Measurements from ENCODE around the gene PCSK5.

DNA sequence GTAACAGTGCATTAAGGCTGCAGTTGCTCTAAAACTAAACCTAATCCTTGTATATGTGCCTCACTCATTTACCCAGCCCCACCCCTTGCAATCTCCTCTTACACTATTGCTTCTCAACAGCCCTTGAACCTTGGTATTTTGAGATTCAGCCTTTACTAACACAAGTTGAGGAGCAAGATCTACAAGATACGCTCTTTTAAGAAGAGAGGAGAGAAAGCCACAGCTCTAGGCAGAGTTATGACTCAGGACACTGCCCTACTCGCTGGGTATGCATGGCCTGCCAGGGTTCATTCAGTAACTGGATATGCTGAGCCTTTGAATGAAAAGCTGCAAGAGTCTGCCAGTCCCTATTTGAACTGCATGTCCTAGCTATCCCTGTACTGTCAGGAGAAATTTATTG, 219.5 kb downstream of the PCSK5 start:
- TF ChIP-seq POLR2A (IDR thresholded peaks at IDR 0.05; ENCODE audit: low read depth, low read length) (no peak), EZH2 (IDR thresholded peaks at IDR 0.05; ENCODE audit: borderline replicate concordance, low read depth, low read length, severe bottlenecking) (no peak), GATA2 (IDR thresholded peaks at IDR 0.05; ENCODE audit: insufficient read depth, insufficient read length, low read depth, low read length) (no peak), POLR2AphosphoS5 (IDR thresholded peaks at IDR 0.05; ENCODE audit: insufficient read depth, low read depth, low read length) (no peak), MAX (IDR thresholded peaks at IDR 0.05; ENCODE audit: insufficient read depth, insufficient read length) (no peak), JUN (IDR thresholded peaks at IDR 0.05; ENCODE audit: borderline replicate concordance, insufficient read depth, insufficient read length, low read depth) (no peak), MYC (IDR thresholded peaks at IDR 0.05; ENCODE audit: low read depth, low read length) (no peak)
- TF ChIP-seq, protein P1, sequence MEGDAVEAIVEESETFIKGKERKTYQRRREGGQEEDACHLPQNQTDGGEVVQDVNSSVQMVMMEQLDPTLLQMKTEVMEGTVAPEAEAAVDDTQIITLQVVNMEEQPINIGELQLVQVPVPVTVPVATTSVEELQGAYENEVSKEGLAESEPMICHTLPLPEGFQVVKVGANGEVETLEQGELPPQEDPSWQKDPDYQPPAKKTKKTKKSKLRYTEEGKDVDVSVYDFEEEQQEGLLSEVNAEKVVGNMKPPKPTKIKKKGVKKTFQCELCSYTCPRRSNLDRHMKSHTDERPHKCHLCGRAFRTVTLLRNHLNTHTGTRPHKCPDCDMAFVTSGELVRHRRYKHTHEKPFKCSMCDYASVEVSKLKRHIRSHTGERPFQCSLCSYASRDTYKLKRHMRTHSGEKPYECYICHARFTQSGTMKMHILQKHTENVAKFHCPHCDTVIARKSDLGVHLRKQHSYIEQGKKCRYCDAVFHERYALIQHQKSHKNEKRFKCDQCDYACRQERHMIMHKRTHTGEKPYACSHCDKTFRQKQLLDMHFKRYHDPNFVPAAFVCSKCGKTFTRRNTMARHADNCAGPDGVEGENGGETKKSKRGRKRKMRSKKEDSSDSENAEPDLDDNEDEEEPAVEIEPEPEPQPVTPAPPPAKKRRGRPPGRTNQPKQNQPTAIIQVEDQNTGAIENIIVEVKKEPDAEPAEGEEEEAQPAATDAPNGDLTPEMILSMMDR (IDR thresholded peaks at IDR 0.05; ENCODE audit: extremely low read depth in 1 of 2, insufficient read depth in 1 of 2, low read depth in 1 of 2, low read length in 2 of 2), result no peak
